Muscle layer of duodenum (tissue), 2 donors: ENCODE measurements around the gene TIPARP.
"Not testable (repeated sequence)": the region's sequence is repeated elsewhere in the genome, so short reads cannot be mapped to it uniquely, and the experiment has no call there.

Experiments
- H3K27ac ChIP-seq: one replicate; pipeline ENCODE4 v1.7.0; 2013; ENCODE audit warnings: mild to moderate bottlenecking, low read length
- H3K27me3 ChIP-seq: one replicate; pipeline ENCODE4 v1.7.0; 2013; ENCODE audit warnings: low read depth, mild to moderate bottlenecking, control low read depth, low read length
- H3K36me3 ChIP-seq, 2 donors: one replicate each; pipeline ENCODE4 v1.7.0; 2013; ENCODE audit warnings: low read length in 2 of 2, control low read depth in 1 of 2, mild to moderate bottlenecking in 1 of 2; ENCODE audit not compliant: insufficient read depth in 2 of 2, control insufficient read depth in 1 of 2
- H3K4me1 ChIP-seq, 2 donors: one replicate each; pipeline ENCODE4 v1.7.0; 2013; ENCODE audit warnings: low read length in 2 of 2, mild to moderate bottlenecking in 2 of 2, control low read depth in 1 of 2, moderate library complexity in 1 of 2; ENCODE audit not compliant: insufficient read depth in 2 of 2, control insufficient read depth in 1 of 2
- H3K4me3 ChIP-seq, 2 donors: one replicate each; pipeline ENCODE4 v1.7.0; 2013; ENCODE audit warnings: low read length in 2 of 2, low read depth in 1 of 2, mild to moderate bottlenecking in 1 of 2
- H3K9me3 ChIP-seq, 2 donors: one replicate each; pipeline ENCODE4 v1.7.0; 2013; ENCODE audit warnings: low read length in 2 of 2, control low read depth in 1 of 2, mild to moderate bottlenecking in 1 of 2; ENCODE audit not compliant: control insufficient read depth in 1 of 2
- donor health status: healthy.

Gene TIPARP

DNA sequence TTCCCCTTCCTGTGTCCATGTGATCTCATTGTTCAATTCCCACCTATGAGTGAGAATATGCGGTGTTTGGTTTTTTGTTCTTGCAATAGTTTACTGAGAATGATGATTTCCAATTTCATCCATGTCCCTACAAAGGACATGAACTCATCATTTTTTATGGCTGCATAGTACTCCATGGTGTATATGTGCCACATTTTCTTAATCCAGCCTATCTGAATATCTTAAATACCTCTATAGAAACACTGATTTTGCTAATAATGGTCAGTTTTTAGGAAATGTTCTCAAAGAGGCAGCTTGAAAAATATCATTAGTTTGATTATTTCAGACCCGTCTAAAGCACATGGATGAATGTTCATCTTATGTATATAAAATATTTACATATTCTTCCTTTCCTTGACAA is 21.7 kb upstream of the TIPARP start:
- not testable (repeated sequence) for H3K4me3 ChIP-seq, H3K27me3 ChIP-seq, H3K36me3 ChIP-seq, H3K4me1 ChIP-seq, H3K9me3 ChIP-seq, H3K27ac ChIP-seq

DNA sequence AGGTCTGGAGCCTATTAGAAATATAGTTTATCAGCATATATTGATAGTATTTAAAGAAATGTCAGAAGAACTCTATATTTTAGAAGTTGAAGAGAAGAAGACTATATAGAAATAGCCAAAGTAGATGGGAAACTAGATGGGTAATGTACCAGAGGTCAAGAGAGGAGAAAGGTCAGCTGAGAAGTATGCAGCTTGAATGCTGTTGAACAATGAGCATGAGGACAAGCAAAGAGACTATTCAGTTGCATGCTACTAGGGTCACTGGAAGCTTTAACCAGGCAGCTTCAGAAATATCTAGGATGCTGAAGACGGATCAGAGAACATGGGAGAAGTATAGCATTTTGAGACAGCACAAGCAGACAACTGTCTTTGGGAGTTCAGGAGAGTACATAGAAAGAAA is 19.6 kb upstream of the TIPARP start:
- H3K4me3 ChIP-seq, result no peak overlapping the region
- no peaks in the 10 kb centered on the region for H3K4me1 ChIP-seq
- H3K36me3 ChIP-seq, result no peaks in the 10 kb centered on the region
- H3K27me3 ChIP-seq, result no peaks in the 10 kb centered on the region
- no peak overlapping the region for H3K27ac ChIP-seq
- H3K9me3 ChIP-seq, result no peaks in the 10 kb centered on the region

DNA sequence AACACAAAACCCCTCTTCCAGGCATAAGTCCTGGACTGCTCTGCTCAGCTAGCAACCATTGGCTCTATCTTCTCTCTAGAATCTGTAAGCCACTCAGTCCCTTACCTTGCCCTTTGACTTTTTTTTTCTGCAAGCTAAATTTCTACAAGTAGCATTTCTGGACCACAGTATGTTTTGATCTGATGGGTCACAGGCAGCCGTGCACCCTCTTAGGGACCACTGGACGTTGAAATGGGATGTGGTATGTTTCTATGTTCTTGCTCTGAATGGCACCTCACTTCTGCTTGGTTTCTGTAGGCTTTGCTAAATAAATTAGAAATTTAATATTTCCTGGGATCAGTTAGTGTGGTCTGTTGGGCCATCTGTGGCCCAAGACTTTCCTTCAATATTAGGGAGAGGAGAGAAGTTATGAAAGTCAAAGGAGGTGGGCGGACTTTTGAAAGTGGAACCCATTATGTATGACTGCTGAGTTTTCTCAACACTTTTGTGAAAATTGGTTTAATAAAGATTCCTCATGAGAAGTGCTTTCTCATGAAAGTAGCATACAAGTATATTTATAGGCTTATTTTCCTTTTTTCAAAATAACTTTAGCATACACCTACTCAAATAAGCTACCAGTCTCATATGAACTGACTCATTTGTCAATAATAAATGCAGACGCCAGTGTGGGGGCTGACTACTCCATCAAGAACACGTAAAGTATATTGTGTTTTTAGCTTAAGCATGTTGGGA is 18.4 kb upstream of the TIPARP start:
- Histone ChIP-seq H3K36me3 (no peaks in the 10 kb centered on the region), H3K9me3 (no peaks in the 10 kb centered on the region), H3K27me3 (no peaks in the 10 kb centered on the region), H3K4me3 (no peak overlapping the region), H3K27ac (no peak overlapping the region), H3K4me1 (no peaks in the 10 kb centered on the region)

DNA sequence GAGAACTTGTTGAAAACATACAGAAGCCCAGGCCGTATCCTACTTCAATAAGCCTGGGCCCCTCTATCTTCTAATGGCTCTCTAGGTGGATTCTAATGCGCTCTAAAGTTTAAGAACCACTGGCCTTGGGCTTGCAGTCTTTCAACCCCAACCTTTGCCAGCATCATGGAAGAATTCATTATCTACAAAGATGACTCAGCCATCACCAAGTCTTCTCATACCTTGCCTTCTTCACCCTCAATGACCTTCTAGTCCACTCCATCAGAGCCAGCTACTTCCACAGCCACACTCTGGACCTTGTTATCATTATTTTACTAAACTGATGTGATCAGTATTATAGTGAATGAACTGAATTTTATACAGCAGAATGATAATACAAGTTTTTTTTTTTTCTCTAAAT is 16.9 kb upstream of the TIPARP start:
- H3K36me3 ChIP-seq, result no peaks in the 10 kb centered on the region
- H3K4me1 ChIP-seq, result no peaks in the 10 kb centered on the region
- H3K4me3 ChIP-seq, result no peak overlapping the region
- no peak overlapping the region for H3K27ac ChIP-seq
- H3K9me3 ChIP-seq, result no peaks in the 10 kb centered on the region
- no peaks in the 10 kb centered on the region for H3K27me3 ChIP-seq

DNA sequence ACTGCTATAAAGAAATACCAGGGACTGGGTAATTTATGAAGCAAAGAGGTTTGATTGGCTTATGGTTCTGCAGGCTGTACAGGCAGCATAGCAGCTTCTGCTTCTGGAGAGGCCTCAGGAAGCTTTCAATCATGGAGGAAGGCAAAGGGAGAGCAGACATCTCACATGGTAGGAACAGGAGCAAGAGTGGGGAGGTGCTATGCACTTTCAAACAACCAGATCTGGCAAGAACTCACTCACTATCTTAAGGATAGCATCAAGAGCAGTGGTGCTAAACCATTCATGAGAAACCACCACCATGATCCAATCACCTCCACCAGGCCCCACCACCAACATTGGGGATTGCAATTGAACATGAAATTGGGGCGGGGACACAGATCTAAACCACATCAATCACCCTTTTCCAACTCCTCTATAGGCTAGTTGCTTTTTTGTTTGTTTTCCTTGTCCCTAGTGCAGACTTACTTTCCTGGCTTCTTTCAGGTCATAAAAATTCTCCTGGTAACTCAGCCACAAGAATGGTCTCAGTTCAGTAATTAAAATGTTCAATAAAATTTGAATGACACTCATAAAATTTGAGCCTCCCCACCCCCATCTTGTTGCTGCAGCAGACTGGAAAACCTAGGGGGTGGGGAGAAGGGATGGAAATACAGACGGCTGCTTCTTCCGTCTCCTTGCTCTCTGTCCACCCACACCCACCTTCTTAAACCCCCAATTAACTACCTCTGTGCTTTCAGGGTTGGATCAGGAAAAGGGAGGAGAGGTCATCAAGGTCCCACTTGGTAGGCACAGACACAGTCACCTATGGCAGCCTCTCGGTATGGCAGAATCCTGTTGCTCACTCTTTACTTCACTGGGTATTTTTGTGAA is 16.3 kb upstream of the TIPARP start:
- Histone ChIP-seq H3K36me3 (no peaks in the 10 kb centered on the region), H3K4me1 (no peaks in the 10 kb centered on the region), H3K9me3 (no peaks in the 10 kb centered on the region), H3K4me3 (no peak overlapping the region), H3K27ac (no peak overlapping the region), H3K27me3 (no peaks in the 10 kb centered on the region)

DNA sequence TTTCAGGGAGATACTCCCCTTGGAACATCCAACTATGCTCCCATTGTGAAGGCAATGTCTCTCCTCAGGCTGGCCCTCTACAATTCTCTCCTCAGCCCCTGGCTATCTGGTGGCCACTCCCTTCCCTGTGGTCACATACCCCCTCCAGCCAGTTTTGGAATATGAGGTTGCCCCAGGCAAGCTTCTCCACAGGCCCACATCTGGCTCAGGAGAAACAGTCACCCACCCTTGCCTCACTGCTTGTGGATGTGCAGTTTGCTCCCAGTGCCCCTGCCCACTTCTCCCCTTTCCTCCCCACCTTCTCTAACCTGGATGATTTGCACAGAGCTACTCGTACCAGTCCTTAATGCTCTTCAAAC is 15.7 kb upstream of the TIPARP start:
- Histone ChIP-seq H3K27ac (no peak overlapping the region), H3K36me3 (no peaks in the 10 kb centered on the region), H3K27me3 (no peaks in the 10 kb centered on the region), H3K9me3 (no peaks in the 10 kb centered on the region), H3K4me1 (no peaks in the 10 kb centered on the region), H3K4me3 (no peak overlapping the region)

DNA sequence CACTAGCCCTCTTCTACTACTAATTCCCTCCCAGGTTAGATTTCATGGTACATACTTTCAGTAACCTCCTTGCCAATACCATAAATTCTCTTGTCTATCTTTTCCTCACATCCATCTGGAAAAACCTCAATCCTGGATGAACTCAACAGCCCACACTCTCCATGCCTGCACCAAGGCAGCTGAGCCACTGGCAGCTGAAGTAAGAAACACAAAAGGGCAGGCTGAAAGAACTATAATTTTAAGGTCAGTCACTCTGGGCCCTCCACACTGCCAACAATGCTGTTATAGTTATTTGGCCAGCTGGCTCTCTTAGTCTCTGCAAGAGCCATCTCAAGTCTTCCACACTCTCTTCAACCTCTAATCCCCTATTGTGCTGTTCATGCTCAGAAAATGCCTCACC is 15.1 kb upstream of the TIPARP start:
- H3K9me3 ChIP-seq, result no peaks in the 10 kb centered on the region
- no peaks in the 10 kb centered on the region for H3K36me3 ChIP-seq
- H3K27me3 ChIP-seq, result no peaks in the 10 kb centered on the region
- H3K27ac ChIP-seq, result no peak overlapping the region
- no peak overlapping the region for H3K4me3 ChIP-seq
- no peaks in the 10 kb centered on the region for H3K4me1 ChIP-seq

DNA sequence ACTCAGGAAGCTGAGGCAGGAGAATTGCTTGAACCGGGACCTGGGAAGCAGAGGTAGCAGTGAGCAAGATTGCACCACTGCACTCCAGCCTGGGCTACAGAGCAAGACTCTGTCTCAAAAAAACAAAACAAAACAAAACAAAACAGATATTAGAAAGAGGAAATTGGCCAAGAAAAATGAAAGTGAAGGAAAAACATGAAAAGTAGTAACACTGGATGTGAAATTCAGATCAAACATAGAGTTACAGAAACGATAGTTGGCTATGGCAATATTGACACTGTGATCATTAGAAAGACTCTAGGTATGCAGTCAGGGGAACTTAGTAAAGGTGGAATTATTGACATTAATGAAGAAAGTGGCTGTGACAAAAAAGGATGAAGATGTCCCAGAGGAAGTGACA is 13.2 kb upstream of the TIPARP start:
- Histone ChIP-seq H3K27me3 (no peaks in the 10 kb centered on the region), H3K4me3 (no peak overlapping the region), H3K4me1 (no peaks in the 10 kb centered on the region), H3K9me3 (no peaks in the 10 kb centered on the region), H3K27ac (no peak overlapping the region), H3K36me3 (no peaks in the 10 kb centered on the region)

DNA sequence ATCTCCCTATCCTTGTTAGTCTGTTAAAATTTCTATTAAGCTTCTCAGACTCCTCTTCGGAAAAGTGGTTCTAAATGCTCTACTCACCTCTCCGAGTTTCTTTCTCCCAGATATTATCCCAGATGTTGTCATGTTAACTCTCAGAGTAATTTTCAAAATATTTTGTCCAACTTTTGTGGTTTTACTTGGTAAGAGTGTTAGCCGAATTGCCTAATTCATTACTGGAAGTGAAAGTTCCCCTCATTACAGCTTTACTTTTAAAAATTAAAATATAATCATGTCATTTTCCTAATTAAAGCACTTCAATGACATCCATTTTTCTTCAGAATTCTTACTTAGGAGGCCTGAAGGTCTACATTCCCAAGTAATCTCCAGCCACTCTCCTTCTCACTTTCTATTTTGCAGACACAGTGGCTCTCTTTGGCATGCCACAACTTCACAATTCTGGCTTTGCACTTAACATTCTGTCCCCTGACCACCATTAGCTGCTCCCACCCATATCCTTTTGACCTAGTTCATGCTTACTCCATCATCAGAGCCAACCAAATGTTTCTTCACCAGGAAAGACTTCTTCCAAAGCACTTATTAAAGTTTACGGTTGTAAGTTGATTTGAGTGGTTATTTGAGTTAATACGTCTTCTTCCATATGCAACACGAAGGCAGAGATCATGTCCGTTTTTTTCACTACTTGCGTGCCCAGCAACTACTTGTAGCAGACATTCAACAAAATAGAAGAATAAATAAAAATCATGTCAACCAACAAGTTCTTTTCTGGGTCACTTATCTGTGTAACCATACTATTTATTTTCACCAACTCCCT is 10.2 kb upstream of the TIPARP start:
- H3K4me1 ChIP-seq, result peaks cover 0 to 6% of the 10 kb centered on the region in 2 donors
- H3K27me3 ChIP-seq, result no peaks in the 10 kb centered on the region
- H3K36me3 ChIP-seq, result no peaks in the 10 kb centered on the region
- H3K27ac ChIP-seq, result no peak overlapping the region
- no peaks in the 10 kb centered on the region for H3K9me3 ChIP-seq
- no peak overlapping the region for H3K4me3 ChIP-seq

DNA sequence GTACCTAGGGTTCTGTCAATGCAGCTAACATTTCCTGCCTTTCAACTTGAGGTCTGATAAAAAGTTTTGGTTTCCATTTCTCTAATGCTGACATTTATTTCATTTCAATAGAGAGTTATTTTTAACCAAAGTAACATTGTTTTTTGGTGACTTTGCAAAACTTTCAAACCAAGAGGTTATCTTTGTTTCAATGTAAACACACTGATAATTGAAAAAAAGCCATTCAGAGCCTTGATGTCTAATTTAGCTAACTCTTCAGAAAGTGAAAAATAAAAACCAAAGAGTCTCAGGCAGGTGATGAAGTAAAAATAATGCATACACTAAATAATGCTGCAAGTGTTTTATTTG is 9.6 kb upstream of the TIPARP start:
- Histone ChIP-seq H3K27ac (no peak overlapping the region), H3K9me3 (no peaks in the 10 kb centered on the region), H3K4me1 (peaks cover 0 to 6% of the 10 kb centered on the region in 2 donors), H3K4me3 (no peak overlapping the region), H3K36me3 (no peaks in the 10 kb centered on the region), H3K27me3 (no peaks in the 10 kb centered on the region)

DNA sequence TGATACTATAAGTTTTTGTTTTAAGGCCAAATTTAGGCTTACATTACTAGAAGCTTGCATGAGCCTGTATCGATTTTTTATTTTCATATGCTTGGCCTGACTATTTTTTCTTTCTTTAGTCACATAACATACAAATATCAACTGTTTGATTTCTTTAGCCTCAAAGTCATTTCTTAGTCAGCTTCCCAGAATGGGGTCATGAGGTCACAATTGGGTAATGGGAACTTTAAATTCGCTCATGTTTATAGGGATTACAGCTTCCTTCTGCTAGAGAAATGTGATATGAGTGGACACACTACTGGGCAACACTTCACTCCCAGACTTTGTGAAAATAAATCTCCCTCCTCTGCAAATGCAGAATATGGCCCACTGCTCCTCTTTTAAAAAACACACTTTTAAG is 9.1 kb upstream of the TIPARP start:
- peaks cover 0 to 6% of the 10 kb centered on the region in 2 donors for H3K4me1 ChIP-seq
- no peaks in the 10 kb centered on the region for H3K9me3 ChIP-seq
- no peaks in the 10 kb centered on the region for H3K27me3 ChIP-seq
- H3K27ac ChIP-seq, result no peak overlapping the region
- H3K4me3 ChIP-seq, result no peak overlapping the region
- H3K36me3 ChIP-seq, result no peaks in the 10 kb centered on the region
